HG03520 (cell line): ENCODE measurements around the gene MTR.
"Not testable (repeated sequence)": the region's sequence is repeated elsewhere in the genome, so short reads cannot be mapped to it uniquely, and the experiment has no call there.

Source experiments
- ATAC-seq: cut with Tn5 transposase; IDR thresholded peaks from one replicate; pipeline ENCODE4 v1.9.1; 2021; ENCODE audit warnings: mild to moderate bottlenecking, moderate library complexity; ENCODE audit not compliant: unreplicated experiment

The MTR gene

DNA sequence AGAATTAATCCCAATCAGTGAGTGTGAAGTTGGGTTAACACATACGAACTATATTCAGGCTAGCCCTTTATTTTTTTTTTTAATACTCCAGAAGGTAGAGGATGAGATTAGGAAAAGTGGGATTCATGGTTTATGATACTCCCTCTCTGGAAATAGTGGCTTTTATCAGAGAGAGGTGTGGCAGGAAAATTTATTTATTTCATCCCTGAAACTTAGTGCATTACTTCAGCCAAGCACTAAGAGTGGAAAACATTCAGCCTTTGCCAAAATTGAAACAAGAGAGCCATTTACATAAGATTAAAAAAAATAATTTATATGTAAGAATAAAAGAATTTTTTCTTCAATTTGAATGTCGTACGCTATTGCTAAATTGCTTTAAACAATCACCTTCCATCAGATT lies 35.0 kb downstream of the MTR start:
- ATAC-seq: no peak

DNA sequence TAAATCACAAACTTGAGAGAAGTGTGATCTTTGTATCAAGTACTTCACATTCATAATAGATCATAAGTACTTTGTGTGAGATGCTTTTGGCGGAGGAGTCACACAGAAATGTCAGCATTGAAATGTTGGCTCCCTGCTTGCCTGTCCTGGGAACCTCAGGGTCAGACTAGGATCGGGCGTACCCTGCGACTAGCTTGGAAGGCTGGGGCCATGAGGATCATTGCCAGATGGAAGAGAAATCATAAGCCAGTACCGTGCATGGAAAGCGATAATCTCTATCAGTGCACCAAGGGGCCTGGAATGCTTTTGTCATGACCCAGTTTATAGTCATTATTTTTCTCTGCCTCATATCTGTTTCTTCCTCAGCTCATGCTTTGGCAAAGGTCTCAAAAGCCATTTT lies 35.5 kb downstream of the MTR start:
- ATAC-seq: no peak

DNA sequence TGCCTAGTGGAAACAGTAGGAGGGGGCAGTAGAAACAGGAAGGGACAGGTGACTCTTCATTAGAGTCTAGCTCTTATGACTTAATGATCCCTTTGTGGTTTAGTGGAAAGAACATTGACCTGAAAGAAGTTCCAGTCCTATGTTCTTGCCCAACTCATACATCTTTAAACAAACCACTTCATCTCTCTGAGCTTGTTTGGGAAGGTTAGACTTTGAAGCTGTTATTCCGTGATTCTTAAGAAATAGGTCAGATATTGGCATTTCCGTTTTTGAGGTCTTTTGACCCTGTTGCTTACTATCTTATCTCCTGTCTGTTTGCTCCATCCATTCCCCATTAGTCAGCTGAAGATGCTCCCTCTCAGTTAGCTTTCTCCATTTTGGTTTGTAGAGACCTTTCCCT lies 38.5 kb downstream of the MTR start:
- no peak for ATAC-seq

DNA sequence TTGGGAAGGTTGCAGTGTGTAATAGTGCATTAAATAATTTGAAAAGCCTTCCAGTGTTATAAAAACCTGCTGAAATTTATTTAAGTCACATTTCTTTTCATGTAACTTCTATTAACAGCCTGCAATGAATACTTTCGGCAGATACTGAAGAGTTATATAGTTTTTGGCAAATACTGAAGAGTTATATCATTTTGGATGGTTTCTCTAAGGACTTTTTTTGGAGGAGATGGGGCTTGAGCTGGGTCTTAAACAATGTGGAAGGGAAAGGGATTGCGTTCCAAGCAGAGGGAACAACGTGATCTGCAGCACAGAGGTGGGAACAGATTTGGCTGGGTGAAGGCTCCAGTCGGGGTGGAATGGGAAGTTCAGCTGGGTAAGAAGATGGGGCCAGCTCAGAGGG lies 39.8 kb downstream of the MTR start:
- ATAC-seq: no peak

DNA sequence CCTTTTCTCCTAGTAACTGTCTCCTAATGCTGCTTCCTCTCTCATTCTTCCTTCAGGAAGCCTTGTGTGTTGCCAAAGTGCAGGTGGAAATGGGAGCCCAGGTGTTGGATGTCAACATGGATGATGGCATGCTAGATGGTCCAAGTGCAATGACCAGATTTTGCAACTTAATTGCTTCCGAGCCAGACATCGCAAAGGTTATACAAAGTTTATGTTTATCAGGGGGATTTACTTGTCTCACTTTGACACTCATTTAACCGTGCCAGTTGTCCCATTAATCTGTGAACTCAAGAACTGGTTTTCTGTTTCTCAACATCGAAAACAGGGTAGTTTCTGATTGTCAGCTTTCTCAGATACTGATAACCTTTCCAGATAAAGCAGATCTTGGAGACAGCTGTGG lies 40.4 kb downstream of the MTR start:
- no peak for ATAC-seq

DNA sequence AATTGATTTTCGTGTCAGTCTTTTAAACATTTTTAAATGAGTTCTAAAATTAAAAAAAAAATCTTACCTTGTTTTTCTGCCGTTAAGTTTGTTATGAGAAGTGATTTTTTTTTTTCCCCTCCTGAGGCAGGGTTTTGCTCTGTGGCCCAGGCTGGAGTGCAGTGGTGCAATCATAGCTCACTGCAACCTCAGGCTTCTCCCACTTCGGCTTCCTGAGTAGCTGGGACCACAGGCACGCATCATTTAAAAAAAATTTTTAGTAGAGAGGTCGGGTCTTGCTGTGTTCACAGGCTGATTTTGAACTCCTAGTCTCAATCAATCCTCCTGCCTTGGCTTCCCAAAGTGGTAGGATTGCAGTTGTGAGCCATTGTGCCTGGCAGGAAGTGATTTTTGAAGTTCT lies 41.1 kb downstream of the MTR start:
- no peak for ATAC-seq

DNA sequence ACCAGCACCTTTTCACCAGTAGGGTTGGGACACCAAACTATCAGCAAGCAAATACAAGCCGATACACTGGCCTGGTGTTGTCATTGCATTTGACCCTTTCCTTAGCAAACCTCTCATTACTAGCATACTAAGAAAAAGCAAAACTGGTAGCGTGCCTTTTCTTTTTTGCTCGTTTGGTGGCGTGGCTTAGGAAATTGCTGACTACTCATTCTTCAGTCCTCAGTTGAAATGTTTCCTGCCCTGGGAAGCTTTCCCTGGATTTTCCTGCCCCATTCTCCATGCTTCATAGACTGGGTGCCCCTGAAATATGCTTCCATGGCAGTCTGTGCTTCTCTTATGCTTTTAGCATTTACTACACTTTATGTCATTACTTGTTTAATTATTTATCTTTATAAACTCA lies 42.0 kb downstream of the MTR start:
- ATAC-seq: no peak

DNA sequence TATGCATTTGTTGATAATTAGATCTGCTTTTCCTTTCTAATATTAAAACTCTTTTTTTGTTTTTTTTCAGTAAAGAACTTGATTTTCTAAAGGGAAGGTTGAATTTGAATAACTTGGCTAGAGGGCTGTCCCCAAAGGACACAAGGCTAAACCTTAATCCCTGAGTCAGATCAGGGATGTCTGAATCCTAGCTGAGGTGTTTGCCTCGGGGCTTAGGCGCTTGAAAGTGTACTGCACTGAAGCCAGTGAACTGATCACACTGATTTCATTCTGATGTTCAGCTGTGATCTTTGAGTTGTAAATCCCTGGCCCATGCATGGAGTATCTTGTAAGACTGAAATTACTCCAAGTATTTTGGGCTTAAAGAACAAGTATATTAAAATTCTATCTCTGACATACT lies 42.8 kb downstream of the MTR start:
- ATAC-seq: no peak

DNA sequence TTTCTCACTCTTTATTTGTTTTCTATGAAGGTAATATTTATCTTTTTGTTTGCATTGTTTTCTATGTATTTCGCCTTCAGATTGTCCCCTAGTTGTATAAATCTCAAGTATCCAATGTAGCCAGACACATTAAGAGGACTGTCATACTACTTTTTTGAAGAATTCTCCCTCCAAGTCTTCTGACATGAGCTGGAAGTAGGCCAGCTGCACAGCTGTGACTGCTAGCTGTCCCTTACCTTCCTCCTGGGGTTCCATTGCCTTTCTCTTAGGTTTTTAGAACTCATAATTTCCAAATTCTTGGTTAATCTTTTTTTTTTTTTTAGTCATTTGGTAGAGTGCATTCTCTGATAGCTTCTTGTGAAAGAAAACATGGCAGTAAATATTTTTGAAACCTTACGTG lies 46.2 kb downstream of the MTR start:
- ATAC-seq: no peak

DNA sequence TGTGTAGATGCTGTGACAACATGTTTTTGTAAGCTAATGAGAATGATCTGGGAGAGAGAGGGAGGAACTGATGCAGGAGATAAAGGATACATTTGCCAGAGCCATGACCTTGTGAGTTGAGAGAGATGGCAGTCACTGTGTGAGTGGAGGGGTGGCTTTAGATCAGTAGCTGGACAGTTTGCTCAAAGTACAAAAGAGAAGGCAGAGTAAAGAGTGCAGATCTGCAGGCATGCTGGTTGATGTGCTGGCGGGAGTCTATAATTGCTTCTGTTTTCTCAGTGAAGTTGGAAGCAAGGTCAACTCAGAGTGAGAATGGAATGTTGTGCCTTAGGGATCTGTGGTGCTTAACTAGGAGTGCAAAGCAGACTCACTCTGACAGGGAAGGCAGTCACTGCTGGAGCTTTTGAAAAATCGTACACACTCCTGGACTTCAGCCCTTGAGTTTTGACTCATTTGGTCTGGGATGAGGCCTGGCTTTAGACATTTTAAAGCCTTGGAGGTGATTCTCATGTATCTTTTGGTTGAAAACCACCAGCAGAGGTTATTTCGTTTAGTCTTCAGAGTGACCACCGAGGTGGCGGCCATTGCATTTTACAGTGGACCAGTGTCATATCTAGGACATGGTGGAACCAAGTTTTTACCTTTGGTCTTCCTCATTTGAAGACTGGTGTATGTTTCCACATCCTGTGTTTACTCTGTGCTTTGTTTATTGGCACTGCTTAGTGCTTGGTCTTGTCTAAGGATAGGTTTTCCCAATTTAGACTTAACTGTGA lies 49.6 kb downstream of the MTR start:
- no peak for ATAC-seq

DNA sequence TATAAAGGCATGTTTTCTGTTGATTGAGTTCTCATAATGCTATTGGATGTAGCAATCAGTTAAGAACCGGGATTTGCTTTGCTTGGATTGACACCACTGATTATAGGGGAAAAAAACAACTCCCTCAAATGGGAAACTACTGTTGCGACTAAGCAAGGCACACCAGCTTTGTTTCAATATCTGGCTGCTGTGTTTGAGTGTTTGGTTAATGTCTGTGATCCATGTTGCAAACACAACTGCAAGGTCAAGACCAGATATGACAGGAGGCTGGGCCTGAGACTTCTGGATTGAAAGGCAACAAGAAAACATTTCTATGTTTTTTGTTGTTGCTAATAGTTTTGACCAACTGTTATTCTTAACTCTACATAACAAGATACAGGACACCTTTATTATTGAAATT lies 50.7 kb downstream of the MTR start:
- ATAC-seq: no peak

DNA sequence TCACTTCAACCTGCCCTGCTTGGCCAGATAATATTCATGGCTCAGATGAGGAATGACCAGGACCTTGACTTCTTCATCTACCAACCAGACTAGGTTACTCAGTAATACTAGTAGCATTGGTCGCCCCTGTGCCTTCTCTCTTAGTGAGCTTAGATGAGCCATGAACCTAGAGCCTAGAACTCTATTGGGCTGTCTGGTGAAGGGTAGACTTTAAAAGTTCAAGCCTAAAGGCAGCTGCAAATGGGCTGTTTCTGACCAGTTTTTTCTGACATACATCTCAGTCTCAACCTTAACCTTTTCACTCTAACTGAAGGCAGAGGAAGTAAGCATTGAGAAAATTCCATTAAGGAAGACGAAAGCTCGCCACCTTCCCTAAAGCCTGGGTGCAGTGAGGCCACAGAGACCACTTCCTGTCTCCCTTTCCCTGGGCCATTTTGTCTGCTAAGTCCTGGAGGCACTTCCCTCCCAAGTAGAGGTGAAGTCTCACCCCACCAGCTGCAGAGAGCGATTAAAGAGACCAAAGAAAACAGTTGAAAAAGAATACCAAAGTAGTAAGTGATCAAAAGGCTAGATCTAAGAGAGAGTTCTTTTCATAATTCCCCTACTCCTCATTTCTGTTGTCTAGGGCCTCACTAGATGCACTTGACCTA lies 53.3 kb downstream of the MTR start:
- no peak for ATAC-seq

DNA sequence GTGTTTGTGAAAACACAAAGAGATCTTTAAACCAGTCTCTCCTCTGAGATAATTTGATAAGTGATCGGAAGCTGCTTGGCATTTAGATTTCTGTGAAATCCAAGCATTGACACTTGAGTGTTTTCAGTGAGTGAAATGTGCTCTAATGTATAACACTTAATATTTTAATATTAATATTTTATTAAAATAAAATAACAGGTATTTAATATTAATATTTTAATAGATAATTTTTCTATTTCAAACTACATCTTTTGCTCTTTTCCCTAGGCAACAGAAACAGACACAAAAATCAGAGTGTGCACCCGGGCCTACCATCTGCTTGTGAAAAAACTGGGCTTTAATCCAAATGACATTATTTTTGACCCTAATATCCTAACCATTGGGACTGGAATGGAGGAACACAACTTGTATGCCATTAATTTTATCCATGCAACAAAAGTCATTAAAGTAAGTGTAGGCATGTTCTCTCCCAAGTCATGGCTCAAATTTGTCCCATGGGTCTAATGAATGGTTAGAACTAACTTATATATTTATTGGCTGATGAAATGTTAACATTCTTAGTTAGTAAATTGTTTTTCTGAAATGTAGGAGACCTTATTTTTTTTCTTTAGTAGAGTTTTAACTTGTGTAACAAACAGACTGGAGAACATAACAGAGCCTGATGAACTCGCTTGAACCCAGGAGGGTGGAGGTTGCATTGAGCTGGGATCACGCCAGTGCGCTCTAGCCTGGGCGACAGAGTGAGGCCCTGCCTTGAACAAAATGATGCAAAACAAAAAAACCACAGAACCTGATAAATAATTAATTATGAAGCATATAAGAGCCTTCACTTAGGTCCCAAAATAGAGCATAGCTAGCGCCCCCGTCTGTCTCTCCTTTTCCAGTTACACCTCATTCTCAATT lies 55.2 kb downstream of the MTR start:
- ATAC-seq: no peak

DNA sequence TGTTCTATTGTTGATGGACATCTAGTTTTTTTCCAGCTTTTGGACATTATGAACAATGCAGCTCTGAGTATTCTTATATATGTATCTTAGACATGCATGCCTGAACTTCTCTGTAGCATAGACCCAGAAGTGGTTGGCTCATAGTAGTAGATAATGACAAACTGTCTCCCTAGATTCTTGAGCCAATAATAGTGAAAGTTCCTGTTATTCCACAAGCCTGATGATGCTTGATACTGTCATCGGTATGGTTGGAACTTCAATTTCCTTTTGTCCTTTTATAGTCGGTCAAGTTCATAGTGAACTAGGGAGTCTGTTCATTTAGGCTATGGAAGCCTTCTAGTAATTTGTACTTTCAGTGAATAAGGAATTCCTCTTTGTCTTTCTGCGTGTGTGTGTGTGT lies 56.8 kb downstream of the MTR start:
- no peak for ATAC-seq

DNA sequence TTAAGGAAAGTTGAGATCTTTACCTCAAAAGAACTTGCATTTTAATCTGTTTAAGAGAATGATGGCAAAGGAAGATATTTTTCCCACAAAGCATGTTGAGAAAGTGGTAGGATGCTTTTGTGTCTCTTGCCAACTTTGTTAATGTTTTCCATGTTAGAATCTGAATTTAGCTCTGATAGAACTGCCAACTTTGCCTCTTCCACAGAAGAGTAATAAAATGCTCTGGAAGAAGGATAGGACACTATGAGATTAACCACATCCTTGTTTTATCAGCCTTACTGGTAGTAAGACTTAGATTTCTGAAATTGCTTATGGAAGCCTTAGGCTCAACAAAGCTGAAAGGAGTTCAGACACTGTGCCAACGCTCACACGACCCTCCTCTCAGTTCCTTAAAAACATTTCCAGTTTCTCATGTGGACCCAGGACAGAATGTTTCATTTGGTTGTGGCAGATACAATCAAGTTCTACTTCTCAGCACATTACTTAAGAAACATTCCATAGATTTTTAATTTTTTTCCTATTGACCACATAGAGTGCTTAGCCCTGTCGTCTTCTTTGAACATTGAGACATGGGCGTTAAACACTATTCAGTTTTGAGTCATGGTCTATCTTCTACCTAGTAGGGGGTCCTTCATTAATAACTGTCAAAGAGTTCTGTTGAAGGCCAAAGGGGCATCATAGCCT lies 59.0 kb downstream of the MTR start:
- ATAC-seq: no peak

DNA sequence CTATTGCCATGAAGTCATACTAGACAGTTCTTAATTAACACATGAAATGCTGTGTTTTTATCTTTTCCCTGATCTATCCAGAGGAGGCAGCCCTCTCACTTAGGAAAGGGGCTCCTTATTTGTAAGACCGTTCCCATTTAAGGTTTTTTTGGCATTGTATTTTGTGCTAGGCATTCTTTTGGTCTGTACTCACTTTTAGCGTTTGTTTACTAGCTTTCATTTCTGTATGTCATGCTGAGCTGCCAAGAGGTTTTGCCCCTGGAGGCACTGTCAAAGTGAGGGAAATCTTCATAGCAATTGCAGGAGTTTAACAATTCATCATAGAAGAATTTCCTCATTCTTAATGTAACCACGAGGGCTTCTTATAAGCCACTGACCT lies 59.5 kb downstream of the MTR start:
- no peak for ATAC-seq

DNA sequence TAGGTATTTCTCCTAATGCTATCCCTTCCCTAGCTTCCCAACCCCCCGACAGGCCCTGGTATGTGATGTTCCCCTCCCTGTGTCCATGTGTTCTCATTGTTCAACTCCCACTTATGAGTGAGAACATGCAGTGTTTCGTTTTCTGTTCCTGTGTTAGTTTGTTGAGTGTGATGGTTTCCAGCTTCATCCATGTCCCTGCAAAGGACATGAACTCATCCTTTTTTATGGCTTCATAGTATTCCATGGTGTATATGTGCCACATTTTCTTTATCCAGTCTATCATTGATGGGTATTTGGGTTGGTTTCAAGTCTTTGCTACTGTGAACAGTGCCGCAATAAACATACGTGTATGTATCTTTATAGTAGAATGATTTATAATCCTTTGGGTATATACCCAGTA lies 61.6 kb downstream of the MTR start:
- not testable (repeated sequence) for ATAC-seq

DNA sequence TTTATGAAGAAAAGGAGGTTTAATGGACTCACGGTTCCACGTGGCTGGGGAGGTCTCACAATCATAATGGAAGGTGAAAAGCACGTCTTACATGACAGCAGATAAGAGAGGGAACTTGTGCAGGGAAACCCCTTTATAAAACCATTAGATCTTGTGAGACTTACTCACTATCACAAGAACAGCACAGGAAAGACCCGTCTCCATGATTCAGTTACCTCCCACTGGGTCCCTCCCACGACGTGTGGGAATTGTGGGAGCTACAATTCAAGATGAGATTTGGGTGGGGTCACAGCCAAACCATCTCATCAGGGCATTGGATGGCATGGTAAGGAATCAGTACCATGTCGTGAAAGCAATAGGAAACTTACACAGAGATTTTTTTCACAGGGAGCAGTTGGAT lies 63.1 kb downstream of the MTR start:
- ATAC-seq: no peak

DNA sequence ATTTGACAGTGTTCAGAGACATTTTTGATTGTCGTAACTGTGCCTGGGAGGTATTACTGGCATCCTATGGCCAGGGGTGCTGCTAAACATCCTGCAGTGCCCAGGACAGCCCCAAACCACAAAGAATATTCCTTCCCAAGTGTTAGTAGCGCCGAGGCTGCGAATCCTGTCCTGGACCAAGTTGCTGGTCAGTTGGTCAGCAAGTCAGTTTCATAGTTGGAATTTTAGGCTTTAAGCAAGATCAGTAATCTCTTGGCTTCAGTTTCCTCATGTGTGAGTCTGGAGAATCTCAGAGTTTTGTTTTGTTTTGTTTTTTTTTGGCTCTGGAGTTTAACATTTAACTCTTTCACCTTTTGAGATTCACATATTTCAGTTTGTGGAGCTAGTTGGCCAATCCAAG lies 65.0 kb downstream of the MTR start:
- ATAC-seq: no peak

DNA sequence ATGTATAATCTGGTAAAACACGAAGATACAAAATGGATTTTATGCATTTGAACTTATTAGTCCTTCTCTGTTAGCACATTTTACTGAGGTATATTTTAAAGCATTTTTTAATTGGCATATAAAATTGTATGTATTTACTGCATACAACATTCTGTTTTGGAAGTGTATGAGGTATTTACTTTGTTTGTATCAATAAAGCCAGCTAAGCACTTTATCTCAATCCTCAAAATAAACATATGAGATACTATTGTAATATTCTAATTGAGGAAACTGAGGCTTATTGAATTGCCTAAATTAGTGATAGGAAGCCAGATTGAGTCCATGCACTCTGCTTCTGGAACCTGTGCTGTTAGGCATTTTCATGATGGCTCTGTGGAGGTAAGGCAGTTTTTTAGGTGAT lies 65.6 kb downstream of the MTR start:
- no peak for ATAC-seq

DNA sequence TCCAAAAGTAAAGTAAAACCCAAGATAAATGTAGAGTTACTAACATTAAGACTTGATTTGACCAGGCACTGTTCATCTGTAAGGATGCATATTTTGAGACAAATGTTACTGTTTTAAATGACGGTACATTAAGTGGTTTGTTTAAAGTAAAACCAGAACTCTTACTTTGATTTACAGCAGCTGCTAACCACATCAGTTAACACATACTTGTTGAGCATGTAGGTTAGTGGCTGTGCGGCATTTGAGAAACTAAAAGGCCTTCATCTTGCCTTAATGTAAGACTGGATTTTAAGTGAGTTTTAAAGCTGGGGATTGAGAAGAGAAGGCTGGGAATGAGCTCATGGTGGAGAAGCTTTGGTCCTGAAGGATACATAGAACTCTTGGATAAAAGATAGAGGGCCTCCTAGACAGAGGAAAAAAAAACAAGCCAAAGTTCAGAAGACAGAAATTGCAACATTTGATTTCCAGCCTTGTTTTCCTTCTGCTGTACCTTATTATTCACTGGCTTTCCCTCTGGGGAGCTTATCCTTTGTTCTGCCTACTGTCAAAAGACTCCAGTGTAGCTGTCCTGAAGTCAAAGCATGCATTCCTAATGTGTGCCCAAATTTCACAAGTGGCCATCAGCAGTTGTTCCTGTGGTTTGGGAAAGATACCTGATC lies 66.6 kb downstream of the MTR start:
- no peak for ATAC-seq
